ENCODE results near the gene COL19A1.
A peak's percentile ranks its signal among the peaks of the same experiment; 100 is the strongest.
"Not testable (repeated sequence)": the region's sequence is repeated elsewhere in the genome, so short reads cannot be mapped to it uniquely, and the experiment has no call there.

COL19A1 gene

DNA sequence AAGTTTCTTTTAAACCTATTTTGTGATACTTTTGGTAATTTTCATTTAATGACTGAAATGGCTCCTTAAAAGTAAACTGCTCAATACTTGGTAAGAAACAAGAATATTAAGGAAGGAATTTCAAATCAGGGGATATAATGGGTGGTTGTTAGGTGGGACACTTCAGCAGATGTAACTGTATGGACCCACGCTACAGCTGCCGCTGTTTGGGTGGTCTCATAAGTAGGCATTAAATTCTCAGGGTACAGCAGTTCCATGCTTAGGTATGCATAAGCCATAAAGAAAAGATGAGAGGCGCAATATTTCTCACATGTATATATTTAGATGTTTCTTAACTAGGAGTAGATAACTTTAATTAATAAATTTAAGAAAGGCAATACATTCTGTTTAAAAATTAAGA, 35.0 kb downstream of the COL19A1 start:
- no peak for DNase-seq

DNA sequence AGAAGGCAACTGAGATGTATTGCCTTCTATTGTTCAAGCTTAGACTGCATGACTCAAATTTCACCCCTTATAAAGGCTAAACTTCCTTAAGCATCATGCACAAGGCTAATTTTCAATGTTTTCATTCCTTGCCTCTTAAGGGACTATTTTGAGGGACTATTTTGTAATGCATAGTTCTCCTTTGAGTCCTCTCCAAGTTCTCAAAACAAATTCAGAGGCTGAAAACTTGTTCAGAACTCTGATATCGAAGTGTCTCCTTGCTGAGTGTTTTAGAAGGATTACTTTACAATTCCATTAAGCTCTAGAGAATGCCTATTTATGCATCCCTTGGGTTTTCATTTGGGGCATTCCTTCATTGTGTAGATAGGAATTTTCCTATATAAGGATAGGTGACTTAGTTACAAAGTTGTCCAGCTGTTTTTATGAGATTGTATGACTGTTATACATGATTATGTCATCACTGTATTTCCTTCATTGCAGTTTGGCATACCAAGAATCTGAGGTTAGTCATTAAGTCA, 41.7 kb downstream of the COL19A1 start:
- DNase-seq = no peak

- no peak for DNase-seq
Observed at GRCh38 chr6:69913361-69913760, 47.0 kb downstream of the COL19A1 start.

- no peak for DNase-seq
Observed at GRCh38 chr6:69914015-69914485, 47.7 kb downstream of the COL19A1 start.

DNA sequence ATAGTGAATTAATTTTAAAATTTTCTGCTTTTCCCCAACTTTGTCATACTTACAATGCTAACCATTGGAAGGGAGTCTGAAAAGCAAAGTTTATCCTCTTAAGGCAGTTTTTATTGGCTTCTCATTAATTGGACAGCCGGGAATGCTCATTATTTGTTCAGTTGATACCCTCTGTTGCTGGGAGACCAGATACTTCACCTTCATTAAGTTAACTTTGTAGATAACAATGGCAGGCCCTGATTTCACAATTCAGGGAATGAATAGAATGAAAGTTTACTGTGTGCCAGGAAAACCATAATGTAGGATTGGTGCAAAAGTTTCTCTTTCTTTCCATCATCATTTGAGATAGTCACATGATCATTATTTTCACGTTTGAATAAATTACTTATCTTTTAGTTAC, 49.0 kb downstream of the COL19A1 start:
- DNase-seq = peak in 1 of 3 experiments; percentile 37

DNA sequence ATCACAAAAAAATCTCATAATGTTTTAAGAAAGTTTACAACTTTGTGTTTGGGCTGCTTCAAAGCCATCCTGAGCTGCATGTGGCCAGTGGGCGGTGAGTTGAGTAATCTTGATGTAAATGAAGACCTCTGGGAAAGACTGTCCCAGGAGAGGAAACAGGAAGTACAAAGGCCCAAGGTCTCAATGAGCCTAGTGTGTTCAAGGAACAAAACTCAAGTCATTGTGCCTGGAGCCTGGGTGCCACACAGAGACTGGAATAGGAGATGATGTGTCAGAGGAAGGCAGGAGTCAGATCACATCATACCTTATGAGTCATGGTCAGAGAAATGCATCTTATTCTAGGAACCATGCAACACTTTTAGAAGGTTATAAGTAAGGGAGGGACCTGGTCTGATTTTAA, 51.5 kb downstream of the COL19A1 start:
- no peak for DNase-seq

GRCh38 chr6:69918813-69919475, 52.6 kb downstream of the COL19A1 start:
- DNase-seq = no peak

- not testable (repeated sequence) for DNase-seq
Observed at GRCh38 chr6:69921066-69921465, 54.7 kb downstream of the COL19A1 start.

DNA sequence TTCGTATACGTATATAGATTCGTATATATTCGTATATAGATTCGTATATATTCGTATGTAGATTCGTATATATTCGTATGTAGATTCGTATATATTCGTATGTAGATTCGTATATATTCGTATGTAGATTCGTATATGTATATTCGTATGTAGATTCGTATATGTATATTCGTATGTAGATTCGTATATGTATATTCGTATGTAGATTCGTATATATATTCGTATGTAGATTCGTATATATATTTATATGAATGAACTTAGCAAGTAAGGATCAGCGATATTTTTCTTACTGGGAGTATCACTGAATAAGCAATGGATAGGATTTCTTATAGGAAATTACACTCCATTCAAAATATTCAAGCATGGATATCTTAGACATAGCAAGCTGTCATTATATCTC, 55.3 kb downstream of the COL19A1 start:
- DNase-seq = not testable (repeated sequence)

DNA sequence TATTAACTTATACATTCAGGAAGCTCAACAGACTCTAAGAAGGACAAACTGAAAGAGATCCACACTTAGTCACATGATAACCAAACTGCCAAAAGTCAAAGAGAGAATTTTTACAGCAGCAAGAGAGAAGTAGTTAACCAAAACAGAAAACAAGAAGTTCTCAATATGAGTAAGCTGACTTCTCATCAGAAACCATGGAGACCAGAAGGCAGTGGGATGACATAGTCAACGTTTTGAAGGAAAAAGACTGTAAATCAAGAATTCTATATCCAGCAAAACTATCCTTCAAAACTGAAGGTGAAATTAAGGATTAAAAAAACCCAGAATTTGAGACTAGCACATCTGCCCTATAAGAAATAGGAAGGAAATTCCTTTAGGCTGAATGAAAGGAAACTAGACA, 60.4 kb downstream of the COL19A1 start:
- DNase-seq = no peak

GRCh38 chr6:69933239-69933638, 66.9 kb downstream of the COL19A1 start:
- no peak for DNase-seq

- DNase-seq = no peak
Observed at GRCh38 chr6:69935079-69935478, 68.7 kb downstream of the COL19A1 start.

GRCh38 chr6:69936674-69937363, 70.5 kb downstream of the COL19A1 start:
- DNase-seq = no peak

DNA sequence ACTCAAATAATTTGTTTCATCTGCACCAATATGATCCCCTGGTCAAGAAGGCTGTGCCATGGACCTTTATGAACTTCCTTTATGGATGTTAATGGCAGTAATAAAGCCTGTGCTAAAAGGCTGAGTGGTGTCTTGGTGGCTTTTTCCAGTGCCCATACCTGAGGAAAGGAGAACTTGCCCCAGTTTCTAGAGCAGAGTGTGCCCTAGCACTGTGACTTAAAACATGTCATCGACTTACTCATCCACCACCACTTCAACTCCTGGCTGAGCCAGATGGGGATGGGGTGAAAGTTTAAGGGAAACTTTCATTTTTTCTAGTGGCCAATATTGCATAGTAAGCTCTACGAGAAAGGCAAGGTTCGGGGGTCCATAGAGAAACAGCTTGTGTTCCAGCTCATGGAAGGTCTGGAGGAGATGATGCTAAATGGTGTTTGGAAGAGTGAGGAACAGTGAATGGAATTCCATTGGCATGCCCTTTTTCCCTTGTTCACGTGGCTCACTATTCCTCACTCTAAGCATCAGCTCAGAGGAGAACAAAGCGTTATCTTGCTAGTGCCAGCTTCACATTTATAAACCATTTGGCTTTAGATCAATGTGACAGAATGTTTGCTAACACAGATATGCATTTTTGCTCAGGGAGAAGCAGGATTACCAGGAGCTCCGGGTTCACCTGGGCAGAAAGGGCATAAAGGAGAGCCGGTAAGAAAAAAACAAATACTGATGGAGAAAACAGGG, 71.2 kb downstream of the COL19A1 start:
- no peak for DNase-seq

- no peak for DNase-seq
Observed at GRCh38 chr6:69942485-69942884, 76.1 kb downstream of the COL19A1 start.

- DNase-seq = no peak
Observed at GRCh38 chr6:69945192-69945591, 78.8 kb downstream of the COL19A1 start.

DNA sequence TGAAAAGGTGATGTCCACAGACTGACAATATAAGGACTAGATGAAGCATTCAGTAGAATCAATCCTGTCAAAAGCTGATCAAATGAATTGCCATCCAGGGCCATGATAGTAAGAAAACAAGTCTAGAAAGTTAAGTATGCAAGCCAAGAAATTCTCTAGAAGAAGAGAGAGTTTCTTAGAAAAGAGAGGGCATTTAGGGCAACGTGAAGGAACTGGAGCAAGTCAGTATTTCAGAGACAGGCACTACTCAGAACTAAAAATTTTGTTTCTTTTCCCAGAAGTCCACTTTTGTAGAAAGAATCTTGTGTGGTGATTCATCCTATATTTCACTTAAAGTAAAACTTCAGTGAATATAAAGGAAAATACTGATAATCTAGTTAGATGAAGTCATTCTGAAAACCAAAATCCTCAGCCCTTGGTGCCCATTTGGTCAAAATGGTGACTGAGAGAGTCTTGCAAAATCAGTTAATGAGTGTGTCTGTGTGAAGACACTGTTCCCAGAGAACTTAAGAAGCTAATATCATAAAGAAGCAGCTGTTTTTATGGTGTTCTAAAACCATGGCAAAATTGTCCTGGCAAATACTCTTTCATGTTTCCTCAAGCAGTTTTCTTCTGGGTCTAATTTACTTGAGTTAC, 82.2 kb downstream of the COL19A1 start:
- DNase-seq = no peak

DNA sequence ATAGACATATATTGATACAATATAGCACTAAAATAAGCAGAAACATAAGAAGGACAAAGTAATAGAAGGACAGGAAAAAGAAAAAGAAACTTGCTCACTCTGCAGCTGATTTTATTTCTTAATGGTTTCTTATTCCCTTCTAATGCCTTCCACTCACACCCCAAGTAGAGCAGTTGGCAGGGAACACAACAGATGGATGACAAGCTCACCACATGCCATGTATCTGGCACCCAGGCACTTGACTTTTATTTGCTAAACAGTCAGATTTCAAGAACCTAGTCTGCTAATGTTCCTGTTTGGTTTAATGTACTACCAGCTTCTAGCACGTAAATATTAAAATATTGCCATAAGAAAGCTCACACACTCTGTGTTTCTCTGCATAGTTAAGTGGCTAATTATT, 87.1 kb downstream of the COL19A1 start:
- peak; percentile 2 to 69 (median 55) for DNase-seq

- DNase-seq = no peak
Observed at GRCh38 chr6:69954733-69955132, 88.4 kb downstream of the COL19A1 start.

GRCh38 chr6:69957985-69958559, 91.7 kb downstream of the COL19A1 start:
- DNase-seq = no peak

DNA sequence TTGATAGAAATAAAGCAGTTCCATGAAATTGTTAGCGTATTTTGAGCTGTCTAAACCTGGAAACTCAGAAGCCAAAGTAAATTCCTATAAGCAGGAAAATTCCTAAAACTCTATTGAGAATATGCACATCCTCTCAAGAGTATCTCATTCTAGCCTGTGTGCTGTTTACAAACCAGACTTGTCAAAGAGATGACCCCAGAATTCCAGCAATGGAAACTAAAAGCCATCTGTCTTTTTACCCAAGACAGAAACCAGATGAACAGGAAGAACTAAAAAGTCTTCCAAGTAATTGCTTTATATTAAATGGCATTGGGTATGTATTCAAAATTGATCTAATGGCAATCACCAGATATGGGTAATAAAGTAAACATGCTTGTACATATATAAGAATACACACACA, 92.6 kb downstream of the COL19A1 start:
- DNase-seq = no peak

GRCh38 chr6:69965974-69966373, 99.6 kb downstream of the COL19A1 start:
- DNase-seq = not testable (repeated sequence)

DNA sequence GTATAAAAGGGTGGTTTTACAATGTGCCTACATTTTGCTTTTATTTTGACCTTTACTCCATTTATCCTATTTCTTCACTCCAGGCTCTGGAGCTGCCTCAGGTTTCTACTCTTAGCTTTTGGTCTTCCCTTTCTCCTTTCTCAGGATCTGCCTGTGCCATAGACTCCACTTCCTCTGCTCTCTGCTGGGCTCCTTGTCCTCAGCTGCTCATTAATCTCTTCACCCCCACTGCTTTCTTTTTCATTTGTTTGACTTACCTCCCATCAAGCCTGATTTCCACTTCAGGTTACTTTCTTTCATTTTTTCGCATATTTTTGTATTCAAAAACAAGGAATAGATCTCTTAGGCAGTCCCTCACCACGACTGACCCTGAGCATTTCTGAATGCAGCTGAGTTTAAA, 106.8 kb downstream of the COL19A1 start:
- DNase-seq = peak in 1 of 3 experiments; percentile 24
